Liver (tissue), 9 donors: ENCODE results near the gene TM9SF2. TPM values are rescaled to one million over a fixed set of nuclear protein-coding genes. Genes with fewer than 3 reads are reported as not detected.
A peak's percentile ranks its signal among the peaks of the same experiment; 100 is the strongest.

Experiments
- DNase-seq: peaks from one replicate; pipeline ENCODE4 v3.0.0-alpha.2; 2017; ENCODE audit warnings: low spot score
- H3K27ac ChIP-seq, 2 donors: one replicate each; pipeline ENCODE4 v1.7.0; 2013; ENCODE audit warnings: inconsistent platforms in 2 of 2, low read length in 2 of 2, control low read depth in 1 of 2, low read depth in 1 of 2, mild to moderate bottlenecking in 1 of 2
- H3K27me3 ChIP-seq, 4 donors: one replicate each; pipeline versions ENCODE4 v1.6.1 to v1.7.0; 2013; ENCODE audit warnings: low read length in 3 of 4, inconsistent platforms in 1 of 4, mild to moderate bottlenecking in 1 of 4, moderate library complexity in 1 of 4; ENCODE audit not compliant: control insufficient read depth in 4 of 4, insufficient read depth in 4 of 4
- H3K36me3 ChIP-seq, 4 donors: one replicate each; pipeline versions ENCODE4 v1.6.1 to v1.7.0; 2013; ENCODE audit warnings: low read length in 3 of 4, mild to moderate bottlenecking in 3 of 4, low read depth in 1 of 4, moderate library complexity in 1 of 4; ENCODE audit not compliant: control insufficient read depth in 4 of 4, insufficient read depth in 3 of 4
- H3K4me1 ChIP-seq, 4 donors: one replicate each; pipeline versions ENCODE4 v1.6.1 to v1.7.0; 2013; ENCODE audit warnings: low read length in 3 of 4, mild to moderate bottlenecking in 3 of 4, moderate library complexity in 1 of 4; ENCODE audit not compliant: control insufficient read depth in 4 of 4, insufficient read depth in 4 of 4
- H3K4me3 ChIP-seq, 3 donors: one replicate each; pipeline versions ENCODE4 v1.6.1 to v1.7.0; 2013; ENCODE audit warnings: low read length in 3 of 3, control low read depth in 1 of 3, low read depth in 1 of 3, mild to moderate bottlenecking in 1 of 3
- H3K9ac ChIP-seq, 2 donors: one replicate each; pipeline ENCODE4 v1.7.0; 2013; ENCODE audit warnings: low read length in 2 of 2, mild to moderate bottlenecking in 2 of 2, moderate library complexity in 2 of 2, control low read depth in 1 of 2, low read depth in 1 of 2
- H3K9me3 ChIP-seq, 4 donors: one replicate each; pipeline versions ENCODE4 v1.6.1 to v1.7.0; 2013; ENCODE audit warnings: low read length in 3 of 4; ENCODE audit not compliant: control insufficient read depth in 4 of 4
- ATF3 ChIP-seq: IDR thresholded peaks from 2 replicates; pipeline ENCODE4 v1.6.1; 2016; ENCODE audit warnings: antibody characterized with exemption
- CTCF ChIP-seq: fragments of 150-350 bp; IDR thresholded peaks from 2 replicates; pipeline ENCODE4 v1.5.1; 2017; ENCODE audit warnings: improper control_type of control experiment, low read depth, low read length; ENCODE audit not compliant: missing input control
- EGR1 ChIP-seq, 2 donors: IDR thresholded peaks; 2 replicates each; pipeline ENCODE4 v1.6.1; 2016 to 2018; ENCODE audit warnings: antibody characterized with exemption in 2 of 2, low read depth in 2 of 2
- FOXA1 ChIP-seq: IDR thresholded peaks from 2 replicates; pipeline ENCODE4 v1.6.1; 2016; ENCODE audit warnings: antibody characterized with exemption
- FOXA2 ChIP-seq: IDR thresholded peaks from 2 replicates; pipeline ENCODE4 v1.6.1; 2016; ENCODE audit warnings: antibody characterized with exemption
- GABPA ChIP-seq, 2 donors: IDR thresholded peaks in 1 of 2; conservative IDR thresholded peaks in 1 of 2; 2 replicates each; pipeline ENCODE4 v1.6.1; 2016; ENCODE audit warnings: antibody characterized with exemption in 2 of 2, mild to moderate bottlenecking in 1 of 2, moderate library complexity in 1 of 2
- HNF4A ChIP-seq, 2 donors: conservative IDR thresholded peaks; 2 replicates each; pipeline ENCODE4 v1.6.1; 2016; ENCODE audit warnings: antibody characterized with exemption in 2 of 2, mild to moderate bottlenecking in 2 of 2
- HNF4G ChIP-seq: IDR thresholded peaks from 2 replicates; pipeline ENCODE4 v1.6.1; 2016; ENCODE audit warnings: antibody characterized with exemption
- JUND ChIP-seq, 2 donors: IDR thresholded peaks; 2 replicates each; pipeline ENCODE4 v1.6.1; 2016; ENCODE audit warnings: antibody characterized with exemption in 2 of 2
- MAX ChIP-seq: IDR thresholded peaks from 2 replicates; pipeline ENCODE4 v1.6.1; 2016; ENCODE audit warnings: antibody characterized with exemption
- NR2F2 ChIP-seq: IDR thresholded peaks from 2 replicates; pipeline ENCODE4 v1.6.1; 2016; ENCODE audit warnings: antibody characterized with exemption
- RAD21 ChIP-seq, 2 donors: IDR thresholded peaks; 2 replicates each; pipeline ENCODE4 v1.6.1; 2016; ENCODE audit warnings: antibody characterized with exemption in 2 of 2, mild to moderate bottlenecking in 2 of 2
- REST ChIP-seq: IDR thresholded peaks from 2 replicates; pipeline ENCODE4 v1.6.1; 2016; ENCODE audit warnings: antibody characterized with exemption, mild to moderate bottlenecking
- RXRA ChIP-seq, 2 donors: IDR thresholded peaks; 2 replicates each; pipeline ENCODE4 v1.6.1; 2017 to 2018; ENCODE audit warnings: antibody characterized with exemption in 2 of 2, mild to moderate bottlenecking in 1 of 2
- SP1 ChIP-seq: IDR thresholded peaks from 2 replicates; pipeline ENCODE4 v1.6.1; 2018; ENCODE audit warnings: antibody characterized with exemption, mild to moderate bottlenecking
- TAF1 ChIP-seq: conservative IDR thresholded peaks from 2 replicates; pipeline ENCODE4 v1.6.1; 2016; ENCODE audit warnings: antibody characterized with exemption, mild to moderate bottlenecking
- YY1 ChIP-seq: IDR thresholded peaks from 2 replicates; pipeline ENCODE4 v1.6.1; 2016; ENCODE audit warnings: antibody characterized with exemption, mild to moderate bottlenecking
- WGBS: extraction: QIAGEN DNeasy Blood & Tissue Kit; methylation state at CpG from one replicate; pipeline ENCODE4 v1.1.7; 2013; 5-methylcytosine and 5-hydroxymethylcytosine counted together
- polyA plus RNA-seq, 2 donors: library from polyadenylated mRNA; stranded (reverse) in 1 of 2; unstranded in 1 of 2; fragments of 200-250 nt in 1 of 2; fragments of >200 nt in 1 of 2; fragmentation: Nextera tagmentation in 1 of 2; extraction: Ambion mirVana in 1 of 2; gene quantifications; one replicate each; pipeline versions ENCODE4 v1.2.1 to v1.2.3, GENCODE V29; 2013 to 2015
- total RNA-seq, 2 donors: library from RNA; depleted of rRNA; stranded (reverse); fragments of >200 nt; gene quantifications; one replicate each; pipeline ENCODE4 v1.2.3, GENCODE V29; 2014
- donor health status: healthy.
- donor health status: healthy.
- donor health status: healthy.
- donor health status: healthy.
- donor health status: healthy.

Gene TM9SF2
- total and polyA plus RNA-seq, 4 donors, result 70.2 to 112 (median 99.0) TPM

- TF ChIP-seq ATF3 (no peak), CTCF (no peak), RXRA (IDR thresholded peaks at IDR 0.05) (no peak), TAF1 (no peak)
Observed at GRCh38 chr13:99555149-99555548, 53.9 kb downstream of the TM9SF2 start (continued).

- peaks cover 1 to 28% (median 14%) of the 10 kb centered on the region in 4 donors for H3K4me1 ChIP-seq
- 92% methylated on average over 7 of the region's 7 CpGs for WGBS
- peaks cover 7 to 32% (median 22%) of the 10 kb centered on the region in 4 donors for H3K36me3 ChIP-seq
- no peak overlapping the region for H3K27ac ChIP-seq
- no peak for DNase-seq
- TF ChIP-seq JUND (IDR thresholded peaks at IDR 0.05) (no peak), YY1 (no peak), ATF3 (no peak), FOXA1 (no peak), REST (no peak), GABPA (IDR thresholded peaks at IDR 0.05 in 1 of 2, conservative IDR thresholded peaks at IDR 0.05 in 1 of 2) (no peak)
- no peak overlapping the region for H3K4me3 ChIP-seq
- H3K9ac ChIP-seq, result no peak overlapping the region
- no peaks in the 10 kb centered on the region for H3K27me3 ChIP-seq
- no peaks in the 10 kb centered on the region for H3K9me3 ChIP-seq
Observed at GRCh38 chr13:99556867-99557443, 55.7 kb downstream of the TM9SF2 start.

- no peak for DNase-seq
- no peaks in the 10 kb centered on the region for H3K9me3 ChIP-seq
- peak overlapping the region; percentile 63 to 82 for H3K27ac ChIP-seq
- H3K36me3 ChIP-seq, result peaks cover 5 to 26% (median 13%) of the 10 kb centered on the region in 4 donors
- H3K4me3 ChIP-seq, result no peak overlapping the region
- H3K27me3 ChIP-seq, result no peaks in the 10 kb centered on the region
- TF ChIP-seq RAD21 (IDR thresholded peaks at IDR 0.05), result peak in 1 of 2 donors; percentile 23
- TF ChIP-seq RXRA (IDR thresholded peaks at IDR 0.05), result peak; percentile 39 to 57
- TF ChIP-seq NR2F2, result no peak
- peak; percentile 68 for TF ChIP-seq SP1
- TF ChIP-seq REST, result peak; percentile 18
- no peak for TF ChIP-seq EGR1 (IDR thresholded peaks at IDR 0.05; ENCODE audit: low read depth in 2 of 2)
- peak; percentile 38 for TF ChIP-seq FOXA2
- no peak for TF ChIP-seq YY1
- TF ChIP-seq HNF4A (conservative IDR thresholded peaks at IDR 0.05), result peak; percentile 73 to 77
- TF ChIP-seq HNF4G, result no peak
- TF ChIP-seq TAF1, result no peak
- no peak for TF ChIP-seq MAX
- TF ChIP-seq GABPA (IDR thresholded peaks at IDR 0.05 in 1 of 2, conservative IDR thresholded peaks at IDR 0.05 in 1 of 2), result no peak
- peak in 1 of 2 donors; percentile 25 for TF ChIP-seq JUND (IDR thresholded peaks at IDR 0.05)
- peak; percentile 11 for TF ChIP-seq FOXA1
- peak overlapping the region in 1 of 2 donors; percentile 59 for H3K9ac ChIP-seq
- H3K4me1 ChIP-seq, result peaks cover 1 to 28% (median 14%) of the 10 kb centered on the region in 4 donors
- 42% methylated on average over 4 of the region's 4 CpGs for WGBS
Observed at GRCh38 chr13:99558570-99559180, 57.4 kb downstream of the TM9SF2 start.
